Body of pancreas (tissue), 4 donors: ENCODE measurements around the gene UBQLN4. TPM values are rescaled to one million over a fixed set of nuclear protein-coding genes. Genes with fewer than 3 reads are reported as not detected.

ENCODE experiments used
- ATAC-seq: fragments of 150-250 bp; one replicate; pipeline ENCODE4 v1.9.1; 2016
- DNase-seq, 4 donors: peaks; one replicate each; pipeline ENCODE4 v3.0.0-alpha.2; 2019
- H3K27ac ChIP-seq, 4 donors: fragments of 200-600 bp; sonication (generic); 1 replicate in 3 of 4; 2 replicates in 1 of 4; pipeline versions ENCODE4 v1.5.1 to v1.6.1; 2016 to 2019; ENCODE audit warnings: mild to moderate bottlenecking in 1 of 4, mixed read lengths in 1 of 4, moderate library complexity in 1 of 4
- H3K27me3 ChIP-seq, 2 donors: fragments of 200-600 bp; sonication (generic); one replicate each; pipeline ENCODE4 v1.6.0; 2016; ENCODE audit warnings: mild to moderate bottlenecking in 1 of 2
- H3K36me3 ChIP-seq, 2 donors: fragments of 200-600 bp; sonication (generic); replicated peaks in 1 of 2; 2 replicates each; pipeline ENCODE4 v1.5.1; 2016; ENCODE audit warnings: low read depth in 2 of 2; ENCODE audit not compliant: insufficient read depth in 1 of 2
- H3K4me1 ChIP-seq: fragments of 200-600 bp; sonication (generic); one replicate; pipeline ENCODE4 v1.6.0; 2016
- H3K4me3 ChIP-seq, 2 donors: fragments of 200-600 bp; sonication (generic); 1 replicate in 1 of 2; 2 replicates in 1 of 2; pipeline ENCODE4 v1.5.1; 2016 to 2019
- H3K9me3 ChIP-seq, 3 donors: fragments of 200-600 bp; sonication (generic); 1 replicate in 2 of 3; 2 replicates in 1 of 3; pipeline ENCODE4 v1.5.1; 2016
- POLR2A ChIP-seq, 3 donors: fragments of 450-650 bp; IDR thresholded peaks; one replicate each; pipeline ENCODE4 v1.6.1; 2016; ENCODE audit warnings: antibody characterized with exemption in 3 of 3, mild to moderate bottlenecking in 2 of 3
- WGBS, 2 donors: methylation state at CpG; one replicate each; pipeline ENCODE4 v1.1.5; 2017; 5-methylcytosine and 5-hydroxymethylcytosine counted together
- intact Hi-C: fragments of 100-400 bp; cut with DNase I; formaldehyde crosslinking; loops from one replicate; pipeline ENCODE4 v1.15.1; 2023
- total RNA-seq, 2 donors: library from RNA; depleted of rRNA; stranded (reverse); fragments of >200 nt; gene quantifications; one replicate each; pipeline ENCODE4 v1.1.0, GENCODE V29; 2016
- TF ChIP-seq, protein P1 (sequence below), 7 experiments: fragments of 450-650 bp in 4 of 7; fragments of 200-600 bp in 3 of 7; sonication (generic) in 3 of 7; IDR thresholded peaks; one replicate each; pipeline ENCODE4 v1.5.1; 2016 to 2019; ENCODE audit warnings: antibody characterized with exemption in 7 of 7

UBQLN4 gene
- total RNA-seq, 2 donors from 2014 or later, result 16.5 to 16.9 TPM

DNA sequence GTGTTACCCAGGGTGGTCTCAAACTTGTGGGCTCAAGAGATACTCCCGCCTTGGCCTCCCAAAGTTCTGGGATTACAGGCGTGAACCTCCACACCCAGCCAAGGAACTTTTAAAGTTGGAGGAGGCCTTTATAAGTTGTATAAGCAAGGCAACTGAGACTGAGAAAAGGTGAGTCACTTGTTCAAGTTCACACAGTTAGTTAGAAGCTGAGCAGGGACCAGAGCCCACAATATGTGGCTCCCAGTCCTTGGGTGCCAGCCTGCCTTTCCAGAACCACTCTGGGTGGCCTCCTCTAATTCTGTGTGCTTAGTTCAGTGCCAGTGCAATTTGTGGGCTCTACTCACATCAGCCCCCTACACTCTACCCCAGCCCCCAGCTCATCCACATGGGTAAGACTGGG, 11.0 kb upstream of the UBQLN4 start:
- Histone ChIP-seq H3K9me3 (no peaks in the 10 kb centered on the region), H3K4me1 (peaks cover 32% of the 10 kb centered on the region), H3K36me3 (peaks cover 0 to 1% of the 10 kb centered on the region in 2 donors), H3K27ac (no peak overlapping the region), H3K4me3 (no peak overlapping the region), H3K27me3 (no peaks in the 10 kb centered on the region)
- no peak for TF ChIP-seq POLR2A (IDR thresholded peaks at IDR 0.05)
- TF ChIP-seq, protein P1, sequence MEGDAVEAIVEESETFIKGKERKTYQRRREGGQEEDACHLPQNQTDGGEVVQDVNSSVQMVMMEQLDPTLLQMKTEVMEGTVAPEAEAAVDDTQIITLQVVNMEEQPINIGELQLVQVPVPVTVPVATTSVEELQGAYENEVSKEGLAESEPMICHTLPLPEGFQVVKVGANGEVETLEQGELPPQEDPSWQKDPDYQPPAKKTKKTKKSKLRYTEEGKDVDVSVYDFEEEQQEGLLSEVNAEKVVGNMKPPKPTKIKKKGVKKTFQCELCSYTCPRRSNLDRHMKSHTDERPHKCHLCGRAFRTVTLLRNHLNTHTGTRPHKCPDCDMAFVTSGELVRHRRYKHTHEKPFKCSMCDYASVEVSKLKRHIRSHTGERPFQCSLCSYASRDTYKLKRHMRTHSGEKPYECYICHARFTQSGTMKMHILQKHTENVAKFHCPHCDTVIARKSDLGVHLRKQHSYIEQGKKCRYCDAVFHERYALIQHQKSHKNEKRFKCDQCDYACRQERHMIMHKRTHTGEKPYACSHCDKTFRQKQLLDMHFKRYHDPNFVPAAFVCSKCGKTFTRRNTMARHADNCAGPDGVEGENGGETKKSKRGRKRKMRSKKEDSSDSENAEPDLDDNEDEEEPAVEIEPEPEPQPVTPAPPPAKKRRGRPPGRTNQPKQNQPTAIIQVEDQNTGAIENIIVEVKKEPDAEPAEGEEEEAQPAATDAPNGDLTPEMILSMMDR (IDR thresholded peaks at IDR 0.05), result no peak
- WGBS, 2 donors, result 95% methylated on average over 2 of the region's 2 CpGs; no CpG with 5 or more reads in 1 of the 2 donors
- intact Hi-C loops, result no loop called here
- DNase-seq (no peak), ATAC-seq (no peak)

DNA sequence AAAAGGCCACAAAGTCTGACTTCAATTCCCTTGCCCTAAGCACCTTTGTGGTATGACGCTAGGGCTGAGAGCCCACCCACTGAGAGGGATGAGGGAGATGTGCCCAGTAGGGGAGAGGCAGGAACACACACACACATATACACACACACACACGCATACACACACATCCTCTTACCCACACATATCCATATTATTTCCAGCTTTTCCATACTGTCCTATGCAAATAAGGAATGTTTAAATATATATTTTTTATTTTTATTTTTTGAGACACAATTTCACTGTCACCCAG, 10.3 kb upstream of the UBQLN4 start:
- DNase-seq, result no peak

DNA sequence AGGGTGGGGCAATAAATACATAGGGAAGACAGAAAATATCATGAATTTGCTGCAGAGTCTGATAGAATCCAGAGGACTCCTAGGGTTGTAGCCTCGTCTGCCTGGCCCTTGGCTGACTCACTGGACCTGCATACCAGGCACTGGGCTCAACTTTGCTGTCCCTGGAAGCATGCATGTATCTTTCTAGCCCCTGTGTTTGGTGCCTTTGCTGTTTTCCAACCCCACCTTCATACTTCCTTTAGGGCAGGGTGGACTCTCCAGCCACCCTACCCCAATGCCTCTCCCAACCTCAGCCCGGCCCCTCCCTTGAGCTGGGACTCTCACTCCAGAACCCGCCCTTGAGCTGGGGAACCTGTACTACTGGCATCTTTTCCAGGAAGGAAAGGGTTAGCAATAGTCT, 8.6 kb upstream of the UBQLN4 start:
- H3K27ac ChIP-seq, result peak overlapping the region in 3 of 4 donors; percentile 65 to 83 (median 81)

More for the DNA sequence above, 10.3 kb upstream of the UBQLN4 start:
- WGBS, 2 donors, result 64 to 68% methylated on average over 2 of the region's 2 CpGs
- no peaks in the 10 kb centered on the region for H3K27me3 ChIP-seq
- TF ChIP-seq, protein P1 (IDR thresholded peaks at IDR 0.05), result no peak
- no peak for TF ChIP-seq POLR2A (IDR thresholded peaks at IDR 0.05)
- H3K9me3 ChIP-seq, result no peaks in the 10 kb centered on the region
- H3K36me3 ChIP-seq, result no peaks in the 10 kb centered on the region
- intact Hi-C loops, result no loop called here
- H3K4me3 ChIP-seq, result no peak overlapping the region
- no peak for ATAC-seq
- peaks cover 32% of the 10 kb centered on the region for H3K4me1 ChIP-seq
- no peak overlapping the region for H3K27ac ChIP-seq

DNA sequence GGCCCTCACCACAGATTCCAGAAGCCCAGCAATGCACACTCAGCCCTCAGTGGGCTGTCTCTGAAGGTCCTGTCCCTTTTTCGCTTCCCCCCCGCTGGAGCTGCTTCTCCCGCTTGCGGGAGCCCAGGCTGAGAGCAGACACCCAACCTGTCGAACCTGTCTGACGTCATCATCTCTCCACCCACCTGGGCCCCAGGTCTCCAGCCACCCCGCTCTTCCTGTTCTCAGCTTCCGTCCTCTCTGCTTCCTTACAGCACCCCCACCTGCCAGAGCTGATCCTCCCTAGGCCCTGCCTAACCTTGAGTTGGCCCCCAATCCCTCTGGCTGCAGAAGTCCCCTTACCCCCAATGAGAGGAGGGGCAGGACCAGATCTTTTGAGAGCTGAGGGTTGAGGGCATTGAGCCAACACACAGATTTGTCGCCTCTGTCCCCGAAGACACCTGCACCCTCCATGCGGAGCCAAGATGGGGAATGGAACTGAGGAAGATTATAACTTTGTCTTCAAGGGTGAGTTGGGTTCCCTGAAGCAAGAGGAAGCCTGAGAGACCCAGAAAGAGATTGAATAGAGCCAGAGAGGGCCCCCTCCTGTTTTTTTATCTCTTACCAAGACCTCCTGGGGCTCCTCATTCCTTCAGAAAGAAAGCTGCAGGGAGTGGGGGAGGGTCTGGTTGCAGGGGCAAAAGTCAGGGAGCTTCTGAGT, 7.5 kb upstream of the UBQLN4 start, which contains the start of gene RAB25:
RAB25 (plus strand) TSS at position 224 of the 700 bp plus-strand sequence; CDS start at position 465, 241 bp downstream.
- H3K4me3 ChIP-seq, result peak within 1 kb of the TSS; percentile 5 to 22
- H3K27ac ChIP-seq, result peak within 1 kb of the TSS; percentile 52 to 83 (median 73)
- H3K9me3 ChIP-seq, result no peaks in the 10 kb centered on the region
- WGBS, 2 donors, result 11 to 18% methylated on average over 11 of the region's 11 CpGs
- peaks cover 32% of the 10 kb centered on the region for H3K4me1 ChIP-seq
- peak; percentile 87 to 93 (median 92) for DNase-seq
- no peaks in the 10 kb centered on the region for H3K27me3 ChIP-seq
- TF ChIP-seq, protein P1 (IDR thresholded peaks at IDR 0.05), result no peak
- peak; percentile 61 to 87 (median 84) for TF ChIP-seq POLR2A (IDR thresholded peaks at IDR 0.05)
- H3K36me3 ChIP-seq, result no peaks in the 10 kb centered on the region
- intact Hi-C loops, result no loop called here
- peak; percentile 98 for ATAC-seq

More for the DNA sequence above, 8.6 kb upstream of the UBQLN4 start:
- 76 to 83% methylated on average over 3 of the region's 3 CpGs for WGBS, 2 donors
- DNase-seq, result no peak
- no peaks in the 10 kb centered on the region for H3K36me3 ChIP-seq
- intact Hi-C loops, result no loop called here
- ATAC-seq, result no peak
- TF ChIP-seq, protein P1 (IDR thresholded peaks at IDR 0.05), result no peak
- peak in 1 of 3 donors; percentile 8 for TF ChIP-seq POLR2A (IDR thresholded peaks at IDR 0.05)
- H3K9me3 ChIP-seq, result no peaks in the 10 kb centered on the region
- no peak overlapping the region for H3K4me3 ChIP-seq
- H3K27me3 ChIP-seq, result no peaks in the 10 kb centered on the region
- H3K4me1 ChIP-seq, result peaks cover 32% of the 10 kb centered on the region
